BJ (cell line): Measurements from ENCODE around the gene PRG2. TPM values are rescaled to one million over a fixed set of nuclear protein-coding genes. Genes with fewer than 3 reads are reported as not detected.

Experiments
- CTCF ChIA-PET: fragments of 350-600 bp; formaldehyde crosslinking; extraction: SDS; loops from one replicate; lab custom pipeline; 2021; ENCODE audit warnings: antibody characterized with exemption, inconsistent platforms; lab: Yijun Ruan, JAX
- POLR2A ChIA-PET: fragments of 300-600 bp; sonication (Branson Sonifier 250); formaldehyde crosslinking; extraction: SDS; loops from one replicate; lab custom pipeline; 2021; ENCODE audit warnings: antibody characterized with exemption; lab: Charles Lee
- DNase-seq: peaks from one replicate; pipeline ENCODE4 v3.0.0-alpha.2; 2011; ENCODE audit warnings: low read depth
- H3K27me3 ChIP-seq: 2 replicates; pipeline ENCODE4 v1.6.0; 2011; ENCODE audit warnings: low read length; ENCODE audit not compliant: control insufficient read depth, insufficient read depth
- H3K36me3 ChIP-seq: 2 replicates; pipeline ENCODE4 v1.5.1; 2011; ENCODE audit warnings: low read length; ENCODE audit not compliant: control insufficient read depth, insufficient read depth
- H3K4me3 ChIP-seq: 2 replicates; pipeline ENCODE4 v1.5.1; 2011; ENCODE audit warnings: low read depth, mild to moderate bottlenecking, control low read depth, low read length
- polyA plus RNA-seq: library from polyadenylated mRNA; depleted of rRNA; stranded (reverse); fragments of >200 nt; gene quantifications from 2 replicates; pipeline ENCODE4 v1.2.3, GENCODE V29; 2011
- TF ChIP-seq, protein P1 (sequence below): IDR thresholded peaks from 2 replicates; pipeline ENCODE4 v1.5.1; 2011; ENCODE audit warnings: low read depth, mild to moderate bottlenecking, control low read depth, inconsistent platforms, low read length, moderate library complexity; ENCODE audit not compliant: insufficient read depth

The PRG2 gene
- polyA plus RNA-seq, 1 experiment: not detected

DNA sequence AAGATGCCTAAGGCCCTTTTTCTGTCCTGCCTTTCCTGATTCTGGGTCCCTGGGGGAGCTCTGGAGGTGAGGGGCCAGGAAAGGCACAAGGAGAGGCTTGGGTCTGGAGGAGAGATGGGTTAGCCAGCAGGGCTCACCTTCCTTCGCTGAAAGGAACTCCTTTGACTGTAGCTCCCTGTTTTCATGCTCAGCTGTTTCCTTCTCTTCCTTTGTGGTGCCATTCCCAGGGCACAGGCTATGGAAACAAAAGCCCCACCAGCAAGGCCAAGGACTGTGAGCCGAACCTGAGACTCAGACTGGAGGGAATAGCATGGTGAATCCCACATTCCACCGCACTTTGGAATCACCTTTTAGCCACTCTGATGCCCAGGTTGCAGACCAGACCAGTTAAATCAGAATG lies 26.0 kb upstream of the PRG2 start:
- Histone ChIP-seq H3K4me3 (no peak overlapping the region), H3K27me3 (no peaks in the 10 kb centered on the region), H3K36me3 (peaks cover 7% of the 10 kb centered on the region)
- ChIA-PET POLR2A (interaction anchor here (0.6 kb wide), 1 partner anchor 73 kb away, joined by 3 read pairs; no protein-coding TSS in a partner anchor), CTCF (interaction anchor here (1.1 to 3.6 kb wide), 2 partner anchors 41 to 167 kb away, joined by 3 to 15 read pairs; no protein-coding TSS in a partner anchor)
- TF ChIP-seq, protein P1, sequence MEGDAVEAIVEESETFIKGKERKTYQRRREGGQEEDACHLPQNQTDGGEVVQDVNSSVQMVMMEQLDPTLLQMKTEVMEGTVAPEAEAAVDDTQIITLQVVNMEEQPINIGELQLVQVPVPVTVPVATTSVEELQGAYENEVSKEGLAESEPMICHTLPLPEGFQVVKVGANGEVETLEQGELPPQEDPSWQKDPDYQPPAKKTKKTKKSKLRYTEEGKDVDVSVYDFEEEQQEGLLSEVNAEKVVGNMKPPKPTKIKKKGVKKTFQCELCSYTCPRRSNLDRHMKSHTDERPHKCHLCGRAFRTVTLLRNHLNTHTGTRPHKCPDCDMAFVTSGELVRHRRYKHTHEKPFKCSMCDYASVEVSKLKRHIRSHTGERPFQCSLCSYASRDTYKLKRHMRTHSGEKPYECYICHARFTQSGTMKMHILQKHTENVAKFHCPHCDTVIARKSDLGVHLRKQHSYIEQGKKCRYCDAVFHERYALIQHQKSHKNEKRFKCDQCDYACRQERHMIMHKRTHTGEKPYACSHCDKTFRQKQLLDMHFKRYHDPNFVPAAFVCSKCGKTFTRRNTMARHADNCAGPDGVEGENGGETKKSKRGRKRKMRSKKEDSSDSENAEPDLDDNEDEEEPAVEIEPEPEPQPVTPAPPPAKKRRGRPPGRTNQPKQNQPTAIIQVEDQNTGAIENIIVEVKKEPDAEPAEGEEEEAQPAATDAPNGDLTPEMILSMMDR: no peak
- no peak for DNase-seq

DNA sequence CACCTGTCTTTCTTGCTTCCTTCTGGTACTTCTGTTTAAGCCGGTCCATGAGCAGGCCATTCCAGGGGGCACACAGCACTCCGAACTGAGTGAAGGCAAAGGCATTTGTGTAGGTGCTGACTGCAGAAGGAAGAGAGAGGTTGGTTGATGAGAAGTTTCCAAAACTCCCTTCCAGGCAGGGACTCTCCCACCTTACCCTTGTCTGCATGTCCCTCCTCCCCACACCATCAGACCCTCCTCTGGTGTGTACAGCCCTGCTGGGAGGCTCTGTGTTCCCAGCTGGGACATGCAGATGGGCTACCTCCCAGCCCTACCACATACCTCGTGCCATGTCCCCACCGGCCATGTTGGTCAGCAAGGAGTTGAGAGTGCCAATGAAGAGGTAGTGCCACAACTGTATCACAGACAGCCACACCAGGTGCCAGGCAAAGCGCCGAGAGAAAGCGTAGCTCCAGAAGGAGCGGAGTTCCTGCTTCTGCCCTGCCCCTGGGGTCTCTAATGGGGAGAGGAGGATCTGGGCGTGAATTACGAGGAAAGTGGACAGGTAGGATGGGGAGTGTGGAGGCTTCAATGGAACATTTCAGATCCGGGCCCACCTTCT lies 24.3 kb upstream of the PRG2 start:
- no peak overlapping the region for H3K4me3 ChIP-seq
- H3K27me3 ChIP-seq: no peaks in the 10 kb centered on the region
- TF ChIP-seq, protein P1: no peak
- POLR2A ChIA-PET: no interaction called here
- CTCF ChIA-PET: no interaction called here
- H3K36me3 ChIP-seq: peaks cover 7% of the 10 kb centered on the region
- DNase-seq: no peak

DNA sequence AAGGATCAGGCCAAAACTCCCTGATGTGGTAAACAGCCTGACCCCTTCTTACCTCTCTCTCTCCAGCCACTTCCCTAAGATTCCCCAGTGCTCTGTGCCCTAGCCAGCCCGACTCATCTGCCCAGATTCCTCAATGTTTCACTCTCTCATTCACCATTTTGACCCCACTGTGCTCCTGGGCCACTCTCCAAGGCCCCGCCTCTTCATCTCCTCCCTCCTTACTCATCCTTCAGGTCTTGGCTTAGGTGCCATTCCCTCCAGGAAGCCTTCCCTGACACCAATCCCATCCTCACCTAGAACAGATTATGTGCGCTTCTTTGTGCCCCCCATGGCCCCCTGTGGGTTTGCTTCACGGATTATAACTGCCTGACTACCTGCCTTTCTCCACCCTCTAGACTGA lies 23.2 kb upstream of the PRG2 start:
- TF ChIP-seq, protein P1: no peak
- DNase-seq: no peak
- ChIA-PET POLR2A (no interaction called here), CTCF (no interaction called here)
- Histone ChIP-seq H3K4me3 (no peak overlapping the region), H3K27me3 (no peaks in the 10 kb centered on the region), H3K36me3 (peaks cover 13% of the 10 kb centered on the region)

DNA sequence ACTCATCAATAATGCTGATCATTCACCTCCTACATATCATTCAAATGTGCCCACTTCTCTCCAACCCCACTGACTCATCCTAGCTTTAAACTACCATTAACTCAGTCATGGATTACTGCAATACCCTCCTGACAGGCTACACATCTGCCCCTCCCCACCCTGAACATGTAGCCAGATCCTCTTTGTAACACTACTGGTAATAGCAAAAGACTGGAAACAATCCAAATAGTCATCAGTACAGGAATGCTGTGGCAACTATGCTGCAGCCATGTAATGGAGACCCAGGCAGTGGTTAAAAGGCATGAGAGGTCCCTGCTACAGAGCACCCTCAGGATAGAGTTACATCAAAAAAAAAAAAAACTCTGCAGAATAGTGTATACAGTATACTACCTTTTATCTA lies 19.8 kb upstream of the PRG2 start:
- CTCF ChIA-PET: no interaction called here
- POLR2A ChIA-PET: no interaction called here

DNA sequence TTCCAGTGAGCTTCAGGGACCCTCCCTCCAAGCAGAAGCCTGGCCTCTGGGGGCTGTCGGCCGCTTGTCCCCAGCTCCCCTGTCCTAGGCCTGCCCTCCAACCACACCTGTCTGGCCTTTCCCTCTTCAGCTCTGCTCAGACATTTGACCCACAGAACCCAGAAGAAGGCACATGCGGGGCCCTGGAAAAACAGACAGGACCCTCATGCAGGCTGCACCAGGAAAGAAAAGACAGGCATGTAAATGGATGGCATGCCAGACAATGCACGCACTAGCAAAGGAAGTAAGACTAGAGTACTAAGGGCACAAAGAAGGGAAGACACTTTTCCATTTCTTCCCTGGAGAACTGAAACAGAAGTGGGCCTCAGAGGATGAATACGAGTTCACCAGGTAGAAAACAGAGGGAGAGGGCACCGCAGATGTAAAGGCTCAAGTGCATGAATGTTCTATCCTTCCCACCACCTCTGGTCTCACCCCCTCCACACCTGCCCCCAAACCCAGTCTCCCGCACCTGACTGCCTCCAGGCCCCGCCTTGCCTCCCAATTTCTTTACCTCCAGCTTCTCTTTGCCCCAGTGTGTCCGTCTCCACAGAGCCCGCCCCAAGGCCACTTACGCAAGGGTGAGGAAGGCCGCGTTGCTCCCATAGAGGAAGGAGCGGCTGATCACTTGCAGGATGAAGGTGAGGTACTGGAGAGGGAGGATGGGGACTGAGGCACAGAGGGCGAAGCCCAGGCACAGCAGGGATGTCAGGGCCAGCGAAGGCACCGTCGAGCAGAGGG lies 19.1 kb upstream of the PRG2 start:
- H3K4me3 ChIP-seq: no peak overlapping the region
- CTCF ChIA-PET: interaction anchor here (1.3 kb wide), 1 partner anchor 25 kb away, joined by 3 read pairs; no protein-coding TSS in a partner anchor

More for the DNA sequence above, 19.8 kb upstream of the PRG2 start:
- H3K36me3 ChIP-seq: peaks cover 10% of the 10 kb centered on the region
- no peaks in the 10 kb centered on the region for H3K27me3 ChIP-seq
- no peak overlapping the region for H3K4me3 ChIP-seq
- no peak for DNase-seq
- TF ChIP-seq, protein P1: no peak

More for the DNA sequence above, 19.1 kb upstream of the PRG2 start:
- POLR2A ChIA-PET: no interaction called here
- Histone ChIP-seq H3K36me3 (peaks cover 6% of the 10 kb centered on the region), H3K27me3 (no peaks in the 10 kb centered on the region)
- TF ChIP-seq, protein P1: no peak
- no peak for DNase-seq
